Activated CD8-positive, alpha-beta T cell treated with anti-CD3 and anti-CD28 coated beads for 36 hours (primary cell): ENCODE measurements around the gene RERGL. TPM values are rescaled to one million over a fixed set of nuclear protein-coding genes. Genes with fewer than 3 reads are reported as not detected.

Source experiments
- ATAC-seq: fragments of 200-7000 bp; cut with Tn5 transposase; one replicate; pipeline ENCODE4 v1.10.0; 2021; ENCODE audit warnings: mild to moderate bottlenecking, moderate library complexity
- CTCF ChIA-PET: fragments of 350-600 bp; sonication (Branson Sonifier 250); formaldehyde crosslinking; loops from one replicate; lab custom pipeline; 2021; ENCODE audit warnings: antibody characterized with exemption; lab: Charles Lee
- POLR2A ChIA-PET: fragments of 350-600 bp; sonication (Branson Sonifier 250); formaldehyde crosslinking; loops from one replicate; lab custom pipeline; 2021; ENCODE audit warnings: antibody characterized with exemption; lab: Charles Lee
- DNase-seq: peaks from one replicate; pipeline ENCODE4 v3.0.0-alpha.2; 2020
- H3K27ac Mint-ChIP-seq: one replicate; pipeline ENCODE4 v1.8.0; 2021; ENCODE audit warnings: mild to moderate bottlenecking, mixed read lengths
- H3K27me3 Mint-ChIP-seq: one replicate; pipeline ENCODE4 v1.8.0; 2021; ENCODE audit warnings: mixed read lengths
- H3K36me3 Mint-ChIP-seq: one replicate; pipeline ENCODE4 v1.8.0; 2021; ENCODE audit warnings: low read depth, mixed read lengths
- H3K4me1 Mint-ChIP-seq: one replicate; pipeline ENCODE4 v1.8.0; 2021; ENCODE audit warnings: low read depth, mixed read lengths
- H3K4me3 Mint-ChIP-seq: one replicate; pipeline ENCODE4 v1.8.0; 2021; ENCODE audit warnings: mild to moderate bottlenecking, moderate library complexity, mixed read lengths
- H3K9me3 Mint-ChIP-seq: one replicate; pipeline ENCODE4 v1.8.0; 2021; ENCODE audit warnings: mixed read lengths
- CTCF ChIP-seq: fragments of 200-600 bp; IDR thresholded peaks from one replicate; pipeline ENCODE4 v1.8.0; 2022; ENCODE audit warnings: antibody characterized with exemption, mild to moderate bottlenecking
- intact Hi-C: fragments of 100-400 bp; cut with micrococcal nuclease; formaldehyde crosslinking; loops from one replicate; pipeline ENCODE4 v1.10.0; 2022
- total RNA-seq, 2 experiments: library from RNA; stranded (reverse); gene quantifications; one replicate each; pipeline ENCODE4 v1.2.3, GENCODE V29; 2021

The RERGL gene
- total RNA-seq, result not detected

GRCh38 chr12:18090093-18090492 is at the start of gene RERGL:
TSS of gene RERGL (minus strand) at chr12:18090193. CDS start at chr12:18090140, 53 bp downstream.
- no peaks in the 10 kb centered on the region for H3K27me3 Mint-ChIP-seq
- no peak for DNase-seq
- TF ChIP-seq CTCF, result no peak
- no peaks in the 10 kb centered on the region for H3K4me1 Mint-ChIP-seq
- CTCF ChIA-PET, result no interaction called here
- no peaks in the 10 kb centered on the region for H3K9me3 Mint-ChIP-seq
- POLR2A ChIA-PET, result no interaction called here
- intact Hi-C loops, result no loop called here
- H3K27ac Mint-ChIP-seq, result no peak within 1 kb of the TSS
- no peak for ATAC-seq
- no peaks in the 10 kb centered on the region for H3K36me3 Mint-ChIP-seq
- no peak within 1 kb of the TSS for H3K4me3 Mint-ChIP-seq

GRCh38 chr12:18139254-18139653 is 49.3 kb upstream of the RERGL start:
- Mint-ChIP-seq H3K27me3 (no peaks in the 10 kb centered on the region), H3K4me3 (no peak overlapping the region), H3K36me3 (no peaks in the 10 kb centered on the region), H3K27ac (no peak overlapping the region), H3K9me3 (no peaks in the 10 kb centered on the region), H3K4me1 (no peaks in the 10 kb centered on the region)
- TF ChIP-seq CTCF, result no peak
- DNase-seq, result no peak
- no peak for ATAC-seq
- ChIA-PET CTCF (no interaction called here), POLR2A (no interaction called here)
- intact Hi-C loops, result no loop called here

GRCh38 chr12:18135509-18135908 is 45.5 kb upstream of the RERGL start:
- H3K4me3 Mint-ChIP-seq, result no peak overlapping the region
- intact Hi-C loops, result no loop called here
- H3K36me3 Mint-ChIP-seq, result no peaks in the 10 kb centered on the region
- H3K27me3 Mint-ChIP-seq, result no peaks in the 10 kb centered on the region
- H3K27ac Mint-ChIP-seq, result no peak overlapping the region
- ATAC-seq (no peak), DNase-seq (no peak)
- CTCF ChIA-PET, result no interaction called here
- no peaks in the 10 kb centered on the region for H3K4me1 Mint-ChIP-seq
- POLR2A ChIA-PET, result no interaction called here
- TF ChIP-seq CTCF, result no peak
- no peaks in the 10 kb centered on the region for H3K9me3 Mint-ChIP-seq

- POLR2A ChIA-PET, result no interaction called here
- DNase-seq (no peak), ATAC-seq (no peak)
- intact Hi-C loops, result no loop called here
- no peak for TF ChIP-seq CTCF
- CTCF ChIA-PET, result interaction anchor here (1.2 kb wide), 1 partner anchor 24 kb away, joined by 4 read pairs; no protein-coding TSS in a partner anchor
- H3K4me3 Mint-ChIP-seq, result no peak overlapping the region
- no peaks in the 10 kb centered on the region for H3K4me1 Mint-ChIP-seq
- H3K27ac Mint-ChIP-seq, result no peak overlapping the region
- no peaks in the 10 kb centered on the region for H3K36me3 Mint-ChIP-seq
- H3K9me3 Mint-ChIP-seq, result no peaks in the 10 kb centered on the region
- H3K27me3 Mint-ChIP-seq, result no peaks in the 10 kb centered on the region
These were observed 45.1 kb upstream of the RERGL start for GRCh38 chr12:18135086-18135485.

- POLR2A ChIA-PET, result no interaction called here
- intact Hi-C loops, result no loop called here
These were observed 40.9 kb upstream of the RERGL start for GRCh38 chr12:18130851-18131250.

More at GRCh38 chr12:18130851-18131250, 40.9 kb upstream of the RERGL start:
- CTCF ChIA-PET, result no interaction called here
- no peak for TF ChIP-seq CTCF
- DNase-seq (no peak), ATAC-seq (no peak)
- Mint-ChIP-seq H3K36me3 (no peaks in the 10 kb centered on the region), H3K27me3 (no peaks in the 10 kb centered on the region), H3K9me3 (peaks cover 3% of the 10 kb centered on the region), H3K27ac (no peak overlapping the region), H3K4me1 (no peaks in the 10 kb centered on the region), H3K4me3 (no peak overlapping the region)
